ENCODE measurements around the gene AIP. TPM values are rescaled to one million over a fixed set of nuclear protein-coding genes. Genes with fewer than 3 reads are reported as not detected.

Gene AIP
- total and polyA plus RNA-seq, 2 of the 8 experiments (the other 6 are each of a cell fraction or from before 2014, with no cell fraction given) = 29.8 to 54.4 TPM

GRCh38 chr11:67464411-67465188 lies 18.2 kb upstream of the AIP start (continued):
- TF ChIP-seq YY1 (IDR thresholded peaks at IDR 0.05; ENCODE audit: low read depth, low read length) (peak; percentile 85; the same call in 1 of the 2 replicates), CBX5 (IDR thresholded peaks at IDR 0.05; ENCODE audit: low read depth, low read length) (no peak), CHD1 (IDR thresholded peaks at IDR 0.05; ENCODE audit: low read depth, low read length) (no peak), MAX (IDR thresholded peaks at IDR 0.05) (0 out of 2 replicates have a peak, but pooled peaks have one; percentile 7), SAP30 (IDR thresholded peaks at IDR 0.05; ENCODE audit: insufficient read depth, insufficient replicate concordance, low read length) (no peak), TAF1 (IDR thresholded peaks at IDR 0.05; ENCODE audit: low read depth, low read length) (peak; percentile 81), MAFK (IDR thresholded peaks at IDR 0.05; ENCODE audit: low read depth, low read length) (no peak), CBX8 (IDR thresholded peaks at IDR 0.05; ENCODE audit: borderline replicate concordance, low read depth, low read length) (no peak), USF2 (IDR thresholded peaks at IDR 0.05; ENCODE audit: low read length) (peak; percentile 81), POLR2A (IDR thresholded peaks at IDR 0.05; ENCODE audit: control extremely low read depth in 1 of 2, low read depth in 2 of 2, low read length in 2 of 2) (peak in 1 of 2 experiments; percentile 83; a peak in 2 of 3 replicates)

All from H1 (cell line).